HG02678 (cell line): ENCODE results near the gene CTIF.
A peak's percentile ranks its signal among the peaks of the same experiment; 100 is the strongest.

Source experiments
- ATAC-seq: cut with Tn5 transposase; IDR thresholded peaks from one replicate; pipeline ENCODE4 v1.9.1; 2021; ENCODE audit warnings: mild to moderate bottlenecking, moderate library complexity; ENCODE audit not compliant: unreplicated experiment

The CTIF gene

GRCh38 chr18:48765053-48765452 lies 226.2 kb downstream of the CTIF start:
- ATAC-seq: no peak

GRCh38 chr18:48766026-48766425 lies 227.2 kb downstream of the CTIF start:
- ATAC-seq: no peak

DNA sequence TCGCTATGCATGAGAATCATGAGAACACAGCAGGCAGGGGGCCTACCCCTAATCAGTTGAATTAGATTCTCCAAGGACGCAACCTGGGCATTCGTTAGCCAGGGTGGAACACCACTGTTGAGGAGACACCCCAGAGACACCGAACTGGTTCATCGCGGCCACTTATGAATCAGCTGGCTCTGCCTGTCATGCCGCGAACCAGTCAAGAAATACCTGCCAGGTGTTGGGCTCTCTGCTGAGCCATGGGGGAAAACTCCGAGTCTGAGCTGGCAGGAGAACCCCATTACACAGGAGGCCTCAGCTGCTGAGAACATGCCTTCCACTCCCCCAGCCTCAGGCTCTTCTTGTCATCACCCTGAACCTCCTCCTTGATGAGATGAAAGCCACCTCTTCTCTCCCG lies 227.7 kb downstream of the CTIF start:
- ATAC-seq: no peak

GRCh38 chr18:48767090-48767690 lies 228.4 kb downstream of the CTIF start:
- ATAC-seq: no peak

DNA sequence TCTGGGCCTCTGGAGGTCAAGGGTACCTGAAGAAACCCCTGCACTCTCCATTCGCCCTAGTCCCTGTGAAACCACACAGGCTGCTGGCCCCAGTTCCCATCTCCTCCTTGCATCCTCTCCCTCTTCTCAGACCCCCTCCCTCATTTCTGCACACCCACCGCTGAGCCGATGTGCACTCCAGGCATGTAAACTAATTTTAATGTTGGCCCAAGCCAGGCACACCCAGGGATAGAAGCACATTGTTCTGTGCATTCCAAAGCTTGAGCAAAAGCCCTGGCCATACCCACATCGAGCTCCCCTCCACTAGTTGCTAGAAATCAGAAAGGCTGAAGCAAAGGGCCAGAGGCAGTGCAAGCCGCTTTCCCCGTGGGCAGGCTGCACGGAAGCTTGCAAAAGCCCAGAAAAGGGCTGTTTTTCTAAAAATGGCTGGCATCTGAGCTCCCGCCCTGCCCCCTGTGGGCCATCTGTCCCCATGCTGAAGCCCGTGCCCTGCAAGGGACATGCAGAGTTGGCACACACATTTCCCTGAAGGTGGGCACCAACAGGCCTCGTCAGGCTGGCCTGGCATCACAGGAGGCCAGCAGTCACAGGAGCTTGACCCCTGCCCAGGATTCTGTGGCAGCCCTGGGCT lies 230.3 kb downstream of the CTIF start:
- no peak for ATAC-seq

- ATAC-seq: no peak
Measured at GRCh38 chr18:48770243-48770642, 231.4 kb downstream of the CTIF start.

GRCh38 chr18:48771641-48772375 lies 233.0 kb downstream of the CTIF start:
- no peak for ATAC-seq

GRCh38 chr18:48772457-48772856 lies 233.6 kb downstream of the CTIF start:
- ATAC-seq: no peak

- no peak for ATAC-seq
Measured at GRCh38 chr18:48773821-48774220, 235.0 kb downstream of the CTIF start.

GRCh38 chr18:48774941-48775340 lies 236.1 kb downstream of the CTIF start:
- ATAC-seq: no peak

DNA sequence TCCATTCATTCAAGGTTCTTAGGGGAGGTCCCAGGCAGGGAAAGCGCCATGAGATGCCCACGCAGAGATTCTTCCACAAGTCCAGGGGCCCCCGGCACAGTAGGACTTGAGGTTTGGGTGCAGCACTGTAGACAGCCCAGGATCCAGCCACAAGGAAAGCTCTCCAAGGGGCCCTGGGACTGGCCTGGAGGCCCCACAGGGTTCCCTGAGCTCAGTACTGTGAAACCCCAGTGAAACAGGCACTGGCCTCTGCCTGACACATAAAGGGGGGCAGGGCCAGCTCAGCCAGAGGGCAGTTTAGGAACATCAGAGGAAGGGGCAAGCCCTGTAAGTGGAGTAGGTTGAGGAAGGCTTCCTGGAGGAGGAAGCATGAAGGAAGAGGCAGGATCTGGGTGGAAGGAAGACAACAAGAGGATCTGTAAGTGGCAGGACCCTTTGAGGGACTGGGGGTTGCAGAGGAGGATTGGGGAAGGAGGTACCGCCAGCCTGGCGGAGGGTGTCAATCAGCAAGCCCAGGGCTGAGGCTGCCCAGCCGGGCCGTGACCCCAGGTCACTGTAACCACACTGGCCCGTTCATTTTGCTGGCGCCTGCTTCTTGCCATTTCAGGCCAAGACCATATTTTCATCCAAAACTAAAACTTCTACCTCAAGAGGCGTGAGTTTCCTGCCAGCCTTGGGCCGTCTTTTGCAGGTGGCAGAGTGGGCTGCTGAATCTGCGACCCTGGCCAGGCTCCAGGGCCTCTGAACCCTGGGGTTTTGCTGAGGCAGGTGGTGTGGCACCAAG lies 236.7 kb downstream of the CTIF start:
- ATAC-seq: no peak

DNA sequence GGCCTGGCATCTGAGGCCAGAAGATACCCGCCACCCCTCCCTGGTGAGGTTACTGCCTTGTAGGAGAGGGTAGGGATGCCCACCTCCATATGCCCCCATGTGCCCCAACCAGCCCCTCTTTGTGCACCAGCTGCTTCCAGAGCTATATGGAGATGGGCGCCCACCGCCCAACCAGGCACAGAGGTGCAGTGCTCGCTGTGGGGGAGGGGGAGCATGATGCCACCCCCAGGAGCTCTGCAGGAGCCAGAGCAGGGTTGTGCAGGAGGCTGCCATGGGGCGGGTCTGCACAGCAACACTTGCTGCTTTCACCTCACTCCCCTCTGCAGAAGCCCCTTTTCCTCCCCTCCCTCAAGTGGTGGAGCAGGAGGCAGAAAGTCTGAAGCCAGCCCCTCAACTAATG lies 237.3 kb downstream of the CTIF start:
- no peak for ATAC-seq

DNA sequence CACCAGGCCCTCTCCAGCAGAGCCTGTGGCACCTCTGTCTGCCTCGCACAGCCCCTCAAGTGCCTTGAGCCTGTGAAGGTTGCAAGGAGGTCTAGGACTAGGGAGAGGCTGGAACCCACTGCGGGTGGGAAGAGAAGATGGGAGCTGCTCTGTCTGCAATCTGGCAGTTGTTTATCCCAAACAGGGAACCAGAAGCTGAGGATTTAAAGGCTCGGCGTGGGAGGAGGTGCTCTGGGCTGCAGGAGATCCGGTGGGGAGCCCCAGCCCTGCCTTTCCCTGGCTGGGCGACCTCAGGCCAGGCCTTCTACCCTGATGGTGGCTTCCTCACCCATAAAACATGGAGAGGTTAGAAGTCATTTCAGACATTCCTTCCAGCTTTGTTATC lies 237.8 kb downstream of the CTIF start:
- no peak for ATAC-seq

GRCh38 chr18:48777026-48777743 lies 238.4 kb downstream of the CTIF start:
- peak; percentile 64 for ATAC-seq

DNA sequence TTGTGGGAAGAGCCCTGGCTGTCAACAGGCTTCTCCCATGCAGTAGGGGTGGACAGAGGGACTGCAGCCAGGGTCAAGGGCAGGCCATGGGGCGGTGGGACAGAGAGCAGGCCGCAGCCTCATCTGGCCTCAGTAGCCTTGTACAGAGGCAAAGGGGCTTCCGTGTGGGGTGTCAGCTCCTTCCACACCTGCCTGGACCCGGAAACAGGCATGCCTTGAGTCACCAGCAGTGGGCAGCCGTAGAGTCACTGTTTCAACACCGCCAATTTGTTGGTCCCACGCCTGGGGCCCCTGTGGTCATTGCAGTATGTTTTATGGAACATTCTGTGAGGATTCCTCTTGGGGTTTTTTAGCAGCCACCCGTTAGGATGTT lies 238.9 kb downstream of the CTIF start:
- ATAC-seq: no peak

GRCh38 chr18:48778344-48779011 lies 239.6 kb downstream of the CTIF start:
- no peak for ATAC-seq

- ATAC-seq: no peak
Measured at GRCh38 chr18:48779462-48779861, 240.6 kb downstream of the CTIF start.

DNA sequence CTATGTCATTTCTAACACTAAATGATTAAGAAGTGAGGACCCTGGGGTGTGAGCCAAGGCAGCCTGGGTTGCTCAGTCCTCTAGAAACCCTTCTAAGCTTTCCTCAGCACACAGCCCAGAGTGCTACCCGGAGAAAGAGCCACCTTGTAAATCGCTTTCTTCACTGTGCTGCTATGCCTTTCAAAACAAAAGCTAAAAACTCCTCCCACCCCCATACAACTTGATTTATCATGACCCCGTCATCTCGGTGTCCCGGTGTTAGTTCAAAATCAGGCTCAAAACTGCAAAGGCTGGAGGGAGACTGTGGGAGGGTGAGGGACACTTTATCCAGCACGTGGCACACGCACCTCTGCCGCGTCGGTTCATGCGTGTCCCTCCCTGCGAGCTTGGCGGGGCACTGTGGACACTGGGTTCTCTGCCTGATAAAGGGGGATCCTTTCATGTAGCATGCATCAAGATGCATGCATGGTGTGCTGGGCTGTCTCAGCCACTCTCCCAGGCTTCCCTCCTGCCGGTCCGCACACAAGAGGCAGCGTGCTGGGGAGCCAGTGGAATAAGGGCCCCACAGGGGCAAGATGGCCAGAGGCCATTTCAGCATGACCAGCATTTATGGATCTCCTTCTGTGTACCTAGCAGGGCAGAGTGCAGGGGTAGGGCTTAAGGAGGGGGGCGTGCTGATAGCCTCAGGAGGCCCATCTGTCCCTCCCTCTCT lies 241.5 kb downstream of the CTIF start:
- ATAC-seq: no peak

- no peak for ATAC-seq
Measured at GRCh38 chr18:48780913-48781162, 242.0 kb downstream of the CTIF start.
